Thymus (tissue), 11 donors: Measurements from ENCODE around the gene OTUD5. TPM values are rescaled to one million over a fixed set of nuclear protein-coding genes. Genes with fewer than 3 reads are reported as not detected.
"Not testable (repeated sequence)": the region's sequence is repeated elsewhere in the genome, so short reads cannot be mapped to it uniquely, and the experiment has no call there.

Experiments
- DNase-seq, 9 donors: peaks; one replicate each; pipeline ENCODE4 v3.0.0-alpha.2; 2013; ENCODE audit warnings: low spot score in 9 of 9, low read depth in 6 of 9, missing footprints in 1 of 9
- H3K27ac ChIP-seq, 2 donors: one replicate each; pipeline ENCODE4 v1.5.1; 2013; ENCODE audit warnings: control low read depth in 1 of 2, low read depth in 1 of 2, low read length in 1 of 2, mild to moderate bottlenecking in 1 of 2, moderate library complexity in 1 of 2
- H3K27me3 ChIP-seq, 2 donors: one replicate each; pipeline ENCODE4 v1.5.1; 2013; ENCODE audit warnings: low read length in 1 of 2; ENCODE audit not compliant: control insufficient read depth in 2 of 2, insufficient read depth in 1 of 2
- H3K36me3 ChIP-seq, 2 donors: one replicate each; pipeline ENCODE4 v1.5.1; 2013; ENCODE audit warnings: low read length in 1 of 2, mild to moderate bottlenecking in 1 of 2, moderate library complexity in 1 of 2; ENCODE audit not compliant: control insufficient read depth in 2 of 2, insufficient read depth in 2 of 2
- H3K4me1 ChIP-seq, 2 donors: one replicate each; pipeline ENCODE4 v1.5.1; 2013; ENCODE audit warnings: low read length in 2 of 2; ENCODE audit not compliant: control insufficient read depth in 2 of 2, insufficient read depth in 2 of 2
- H3K4me3 ChIP-seq, 2 donors: one replicate each; pipeline ENCODE4 v1.5.1; 2013; ENCODE audit warnings: low read length in 2 of 2, control low read depth in 1 of 2, mild to moderate bottlenecking in 1 of 2
- H3K9me3 ChIP-seq, 2 donors: one replicate each; pipeline ENCODE4 v1.5.1; 2013; ENCODE audit warnings: low read length in 1 of 2, mild to moderate bottlenecking in 1 of 2; ENCODE audit not compliant: control insufficient read depth in 2 of 2, insufficient read depth in 1 of 2
- WGBS: extraction: QIAGEN DNeasy Blood & Tissue Kit; methylation state at CpG from one replicate; pipeline ENCODE4 v1.1.7; 2013; 5-methylcytosine and 5-hydroxymethylcytosine counted together
- polyA plus RNA-seq: library from polyadenylated mRNA; stranded (reverse); fragments of 200-250 nt; gene quantifications from one replicate; pipeline ENCODE4 v1.2.3, GENCODE V29; 2013
- total RNA-seq: library from RNA; stranded (reverse); fragments of 120-200 nt; gene quantifications from one replicate; pipeline ENCODE4 v1.2.4, GENCODE V29; 2013
- donor health status: healthy.

Gene OTUD5
- total and polyA plus RNA-seq, 2 donors: 28.8 to 62.4 TPM

DNA sequence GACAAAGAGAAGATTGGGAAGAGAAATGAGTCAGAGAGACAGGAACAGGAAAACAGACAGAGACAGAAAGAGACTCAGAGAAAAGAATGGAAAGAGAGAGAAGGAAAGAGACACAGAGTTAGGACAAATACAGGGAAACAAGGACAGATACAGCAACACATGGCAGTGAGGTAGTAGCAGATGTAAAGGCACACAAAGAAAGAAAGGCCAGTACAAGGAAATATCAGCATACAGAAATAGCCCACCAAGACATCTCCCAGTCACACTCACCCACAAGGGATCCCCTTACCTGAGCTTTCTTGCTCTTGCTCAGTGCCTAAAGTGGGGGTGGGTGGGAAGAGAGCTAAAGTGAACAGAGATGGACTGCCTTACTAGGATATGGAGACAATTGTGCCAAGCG lies 40.5 kb upstream of the OTUD5 start:
- 100% methylated on average over 1 of the region's 1 CpG for WGBS
- no peak for DNase-seq
- peaks cover 23 to 28% of the 10 kb centered on the region in 2 donors for H3K36me3 ChIP-seq

DNA sequence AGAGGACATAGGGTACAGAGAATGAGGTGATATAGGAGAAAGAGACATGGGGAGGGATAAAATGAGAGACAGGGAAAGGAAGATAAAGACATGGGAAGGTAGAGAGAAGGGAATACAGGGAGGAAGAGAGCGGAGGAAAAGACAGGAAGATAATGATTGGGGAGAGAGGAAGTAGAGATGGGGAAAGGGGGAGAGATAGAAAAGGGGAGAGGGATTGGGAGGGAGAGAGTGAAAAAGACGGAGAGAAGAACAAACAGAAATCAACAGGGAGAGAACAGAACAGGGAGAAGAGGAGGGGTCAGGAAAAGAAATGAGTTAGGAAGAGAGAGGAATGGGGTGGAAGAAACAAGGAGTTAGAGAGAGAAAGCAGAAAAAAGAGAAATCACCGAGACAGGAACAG lies 40.0 kb upstream of the OTUD5 start:
- no peaks in the 10 kb centered on the region for H3K27me3 ChIP-seq
- H3K4me3 ChIP-seq: no peak overlapping the region
- over 99% methylated on average over 3 of the region's 3 CpGs for WGBS
- no peaks in the 10 kb centered on the region for H3K9me3 ChIP-seq
- DNase-seq: no peak
- peaks cover 24 to 28% of the 10 kb centered on the region in 2 donors for H3K36me3 ChIP-seq
- no peak overlapping the region for H3K27ac ChIP-seq
- peaks cover 3 to 8% of the 10 kb centered on the region in 2 donors for H3K4me1 ChIP-seq

More for the DNA sequence above, 40.5 kb upstream of the OTUD5 start:
- no peak overlapping the region for H3K4me3 ChIP-seq
- H3K9me3 ChIP-seq: no peaks in the 10 kb centered on the region
- no peak overlapping the region for H3K27ac ChIP-seq
- no peaks in the 10 kb centered on the region for H3K27me3 ChIP-seq
- peaks cover 3 to 8% of the 10 kb centered on the region in 2 donors for H3K4me1 ChIP-seq

DNA sequence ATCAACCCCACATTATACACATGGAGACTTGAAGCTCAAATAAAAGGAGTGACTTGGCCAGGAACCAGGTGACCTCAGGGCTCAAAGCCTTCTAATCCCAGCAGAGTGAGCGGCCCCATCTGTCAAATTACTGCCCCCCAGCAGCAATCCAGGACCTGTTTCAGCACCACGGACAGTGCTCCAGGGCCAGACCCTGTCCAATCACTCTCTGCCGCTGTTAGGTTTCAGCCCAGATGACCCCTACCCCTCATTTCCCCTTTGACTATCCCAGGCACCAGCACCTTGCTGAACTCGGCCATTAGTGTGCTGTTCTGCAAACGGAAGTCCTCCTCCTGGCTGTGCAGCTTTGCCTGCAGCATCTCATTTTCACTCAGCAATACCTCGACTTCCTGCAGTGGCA lies 39.6 kb upstream of the OTUD5 start:
- no peaks in the 10 kb centered on the region for H3K27me3 ChIP-seq
- peak in 1 of 9 donors; percentile 15 for DNase-seq
- no peaks in the 10 kb centered on the region for H3K9me3 ChIP-seq
- no peak overlapping the region for H3K4me3 ChIP-seq
- peaks cover 28 to 29% of the 10 kb centered on the region in 2 donors for H3K36me3 ChIP-seq
- WGBS: 97% methylated on average over 6 of the region's 6 CpGs
- H3K27ac ChIP-seq: no peak overlapping the region
- peaks cover 3 to 8% of the 10 kb centered on the region in 2 donors for H3K4me1 ChIP-seq

DNA sequence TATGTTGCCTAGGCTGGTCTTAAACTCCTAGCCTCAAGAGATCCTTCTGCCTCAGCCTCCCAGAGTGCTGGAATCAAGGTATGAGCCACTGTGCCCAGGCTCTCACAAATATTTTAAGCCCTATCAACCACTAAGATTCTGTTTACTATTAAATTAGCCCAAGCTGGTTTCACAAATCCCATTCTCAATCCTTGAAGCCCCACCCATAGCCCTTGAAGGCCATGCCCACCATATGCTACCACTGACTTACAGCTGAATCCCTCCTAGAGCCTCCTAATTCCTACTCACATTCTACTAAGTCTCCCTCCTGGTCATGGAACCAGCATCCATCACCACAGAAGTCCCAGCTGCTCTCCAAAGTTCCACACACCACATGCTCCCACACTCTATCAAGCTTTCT lies 34.9 kb upstream of the OTUD5 start:
- Histone ChIP-seq H3K27ac (no peak overlapping the region), H3K4me3 (no peak overlapping the region), H3K27me3 (no peaks in the 10 kb centered on the region), H3K36me3 (peaks cover 33 to 35% of the 10 kb centered on the region in 2 donors), H3K9me3 (no peaks in the 10 kb centered on the region), H3K4me1 (no peaks in the 10 kb centered on the region)
- no peak for DNase-seq

- Histone ChIP-seq H3K4me1 (no peaks in the 10 kb centered on the region), H3K9me3 (no peaks in the 10 kb centered on the region), H3K36me3 (peaks cover 25 to 34% of the 10 kb centered on the region in 2 donors), H3K27me3 (no peaks in the 10 kb centered on the region), H3K27ac (no peak overlapping the region), H3K4me3 (no peak overlapping the region)
- no peak for DNase-seq
- WGBS: 100% methylated on average over 4 of the region's 4 CpGs
Observed at GRCh38 chrX:48989483-48989882, 32.1 kb upstream of the OTUD5 start.

DNA sequence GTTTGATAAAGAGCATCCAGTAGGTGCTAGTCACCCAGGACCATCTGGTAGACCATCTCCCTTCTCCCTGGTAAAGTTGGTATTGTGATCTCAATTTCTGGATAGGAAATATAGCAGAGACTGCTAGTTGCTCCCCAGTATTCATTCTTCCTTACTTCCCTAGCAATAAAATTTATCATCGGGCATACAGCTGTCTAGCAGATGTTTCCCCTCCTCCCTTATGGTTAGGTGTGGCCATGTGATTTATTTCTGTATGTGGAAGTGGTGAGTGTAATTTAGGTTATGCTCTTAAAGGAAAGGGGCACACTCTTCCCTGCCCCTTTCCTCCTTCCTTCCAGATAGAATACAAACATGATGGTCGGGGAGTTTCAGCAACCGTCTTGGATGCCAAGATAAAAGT lies 26.5 kb upstream of the OTUD5 start:
- Histone ChIP-seq H3K36me3 (peaks cover 40 to 48% of the 10 kb centered on the region in 2 donors), H3K4me1 (no peaks in the 10 kb centered on the region), H3K9me3 (no peaks in the 10 kb centered on the region), H3K27ac (no peak overlapping the region), H3K27me3 (no peaks in the 10 kb centered on the region), H3K4me3 (no peak overlapping the region)
- no peak for DNase-seq
- WGBS: 75% methylated on average over 3 of the region's 3 CpGs

DNA sequence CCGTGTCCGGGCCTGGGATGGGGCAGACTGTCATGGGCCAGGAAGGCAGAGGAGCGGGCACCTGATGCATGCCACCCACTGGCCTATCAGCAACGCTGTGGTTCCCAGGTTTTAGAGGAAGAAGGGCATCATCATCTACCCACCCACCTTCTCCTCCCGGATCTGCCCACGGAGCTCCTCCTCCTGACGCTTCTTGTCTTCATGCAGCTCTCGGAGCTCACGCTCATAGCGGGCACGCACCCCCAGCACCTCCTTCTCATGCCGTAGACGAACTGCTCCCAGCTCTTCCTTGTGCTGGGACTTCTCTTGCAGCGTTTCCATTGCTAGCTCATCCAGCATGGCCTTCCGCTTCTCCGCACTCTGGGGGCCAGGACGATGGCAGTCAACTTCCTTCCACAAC lies 25.7 kb upstream of the OTUD5 start:
- 98% methylated on average over 17 of the region's 17 CpGs for WGBS
- no peak overlapping the region for H3K4me3 ChIP-seq
- no peaks in the 10 kb centered on the region for H3K4me1 ChIP-seq
- no peak overlapping the region for H3K27ac ChIP-seq
- DNase-seq: no peak
- no peaks in the 10 kb centered on the region for H3K27me3 ChIP-seq
- no peaks in the 10 kb centered on the region for H3K9me3 ChIP-seq
- peaks cover 37 to 46% of the 10 kb centered on the region in 2 donors for H3K36me3 ChIP-seq

DNA sequence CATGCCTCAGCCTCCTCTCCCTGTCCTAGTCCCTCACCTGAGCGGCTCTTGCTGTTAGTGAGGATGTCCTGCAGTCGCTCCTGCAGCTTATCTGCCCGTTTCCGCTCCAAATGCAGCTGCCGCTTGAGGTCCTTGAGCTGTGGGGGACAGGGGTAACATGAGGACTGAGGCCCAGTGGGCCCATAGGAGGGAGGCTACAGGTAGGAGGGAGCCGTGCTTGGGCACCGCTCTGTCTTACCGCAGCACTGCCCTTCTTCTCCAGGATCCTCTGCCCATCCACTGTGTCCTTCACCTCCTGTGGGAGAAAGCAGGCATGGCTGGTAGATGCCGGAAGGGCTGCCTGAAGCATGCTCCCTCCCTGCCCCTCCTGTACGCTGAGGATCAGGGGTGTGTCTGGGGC lies 23.8 kb upstream of the OTUD5 start:
- 97% methylated on average over 10 of the region's 10 CpGs for WGBS
- H3K4me3 ChIP-seq: no peak overlapping the region
- no peak overlapping the region for H3K27ac ChIP-seq
- H3K4me1 ChIP-seq: no peaks in the 10 kb centered on the region
- no peaks in the 10 kb centered on the region for H3K27me3 ChIP-seq
- H3K9me3 ChIP-seq: no peaks in the 10 kb centered on the region
- peaks cover 48 to 49% of the 10 kb centered on the region in 2 donors for H3K36me3 ChIP-seq
- DNase-seq: no peak

GRCh38 chrX:48980341-48980740 lies 22.9 kb upstream of the OTUD5 start:
- WGBS: 84% methylated on average over 7 of the region's 10 CpGs

DNA sequence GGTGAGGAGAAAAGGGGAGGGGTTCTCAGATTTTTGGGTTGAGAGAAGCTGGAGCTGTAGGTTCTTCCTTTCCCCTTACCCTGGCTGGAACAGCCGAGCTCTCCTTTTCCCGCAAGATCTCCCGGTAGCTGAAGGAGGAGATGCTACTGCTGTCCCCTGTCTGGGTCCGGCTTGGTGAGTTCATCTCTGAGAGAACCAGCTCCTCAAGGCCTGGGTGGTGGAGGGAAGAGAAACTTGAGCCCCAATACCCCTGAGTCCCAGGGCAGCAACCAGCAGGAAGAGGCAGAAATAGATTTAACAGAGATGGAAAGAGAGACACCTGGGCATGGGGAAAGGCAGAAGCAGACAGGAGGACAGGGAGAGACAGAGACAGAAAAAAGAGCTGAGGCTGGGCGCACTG lies 20.8 kb upstream of the OTUD5 start:
- Histone ChIP-seq H3K27ac (no peak overlapping the region), H3K4me1 (no peaks in the 10 kb centered on the region), H3K4me3 (no peak overlapping the region), H3K9me3 (no peaks in the 10 kb centered on the region), H3K27me3 (no peaks in the 10 kb centered on the region), H3K36me3 (peaks cover 56 to 57% of the 10 kb centered on the region in 2 donors)
- WGBS: over 99% methylated on average over 5 of the region's 5 CpGs
- DNase-seq: no peak

More at GRCh38 chrX:48980341-48980740, 22.9 kb upstream of the OTUD5 start:
- not testable (repeated sequence) for H3K9me3 ChIP-seq, H3K27ac ChIP-seq, H3K4me3 ChIP-seq, H3K4me1 ChIP-seq, DNase-seq, H3K27me3 ChIP-seq
- peaks cover 55 to 57% of the 10 kb centered on the region in 2 donors for H3K36me3 ChIP-seq
